Measurements from ENCODE around the gene PRDX1.
A peak's percentile ranks its signal among the peaks of the same experiment; 100 is the strongest.

Gene PRDX1

DNA sequence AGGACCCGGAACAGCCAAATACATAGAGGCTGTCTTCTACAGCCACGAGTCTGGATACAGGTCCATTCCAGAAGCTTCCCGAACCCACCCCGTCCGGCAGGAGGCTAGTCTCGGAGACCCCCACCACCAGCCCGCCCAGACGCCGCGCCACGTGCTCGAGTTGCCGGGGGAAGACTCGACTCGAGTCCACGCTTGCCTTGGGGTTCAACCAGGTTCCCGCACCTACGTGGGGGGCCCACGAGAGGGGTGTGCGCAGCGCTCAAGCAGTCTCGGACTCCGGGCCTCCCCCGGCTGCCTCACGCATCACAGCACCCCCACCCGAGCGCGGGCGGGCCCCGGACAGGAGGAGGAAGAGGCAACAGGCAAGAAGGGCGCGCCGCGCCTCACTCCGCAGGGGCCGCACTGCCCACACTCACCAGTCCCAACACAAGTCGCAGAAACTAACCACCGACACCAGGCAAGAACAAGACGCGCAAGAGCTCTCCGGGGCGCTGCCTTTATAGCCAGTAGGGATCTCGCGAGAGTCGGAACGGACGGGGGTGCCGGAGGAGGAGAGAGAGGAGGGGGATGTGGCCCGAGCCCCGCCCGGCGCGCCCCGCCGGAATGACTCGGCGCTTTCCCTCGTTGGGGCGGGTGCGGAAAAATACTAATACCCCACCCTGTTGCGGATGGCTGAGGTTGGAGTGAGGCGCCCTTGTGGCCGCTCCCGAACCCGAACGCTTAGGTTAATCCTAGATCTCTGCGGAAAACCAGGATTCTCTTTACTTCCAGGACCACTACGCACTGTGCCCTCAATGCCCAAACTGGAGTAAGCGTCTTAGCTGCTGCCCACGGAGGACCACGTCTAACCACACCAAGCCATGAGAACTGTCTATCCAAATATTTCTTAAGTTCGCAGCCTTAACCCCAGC, at the start of gene PRDX1:
Gene PRDX1 (minus strand): TSS at position 472 of the 911 bp plus-strand sequence. CDS start 2,841 bp downstream, outside the sequence.
- DNase-seq (ENCODE audit: low read depth in 2 of 2), result peak; percentile 95 to 99

GRCh38 chr1:45570631-45571030, 48.9 kb upstream of the PRDX1 start:
- DNase-seq (ENCODE audit: low read depth in 2 of 2), result no peak

GRCh38 chr1:45569962-45570581, 48.4 kb upstream of the PRDX1 start:
- DNase-seq (ENCODE audit: low read depth in 2 of 2), result peak; percentile 47 to 49

- DNase-seq (ENCODE audit: low read depth in 2 of 2), result no peak
These were observed 47.9 kb upstream of the PRDX1 start for GRCh38 chr1:45569571-45569961.

GRCh38 chr1:45568421-45568820, 46.7 kb upstream of the PRDX1 start:
- DNase-seq (ENCODE audit: low read depth in 2 of 2), result no peak

DNA sequence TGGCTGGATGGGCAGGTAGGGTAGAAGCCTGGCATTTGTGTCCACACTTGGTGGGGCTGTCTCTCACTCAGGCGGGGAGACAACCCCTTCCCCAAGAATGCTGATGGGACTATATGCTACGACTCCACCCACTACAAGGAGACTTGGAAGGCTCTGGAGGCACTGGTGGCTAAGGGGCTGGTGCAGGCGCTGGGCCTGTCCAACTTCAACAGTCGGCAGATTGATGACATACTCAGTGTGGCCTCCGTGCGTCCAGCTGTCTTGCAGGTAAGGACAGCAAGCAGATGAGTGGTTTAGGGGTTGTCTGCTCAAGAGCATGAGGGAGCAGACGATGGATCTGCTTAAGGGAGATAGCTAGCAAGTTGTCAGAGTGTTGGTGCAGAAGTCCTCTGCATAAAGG, 46.2 kb upstream of the PRDX1 start:
- DNase-seq (ENCODE audit: low read depth in 2 of 2), result no peak

DNA sequence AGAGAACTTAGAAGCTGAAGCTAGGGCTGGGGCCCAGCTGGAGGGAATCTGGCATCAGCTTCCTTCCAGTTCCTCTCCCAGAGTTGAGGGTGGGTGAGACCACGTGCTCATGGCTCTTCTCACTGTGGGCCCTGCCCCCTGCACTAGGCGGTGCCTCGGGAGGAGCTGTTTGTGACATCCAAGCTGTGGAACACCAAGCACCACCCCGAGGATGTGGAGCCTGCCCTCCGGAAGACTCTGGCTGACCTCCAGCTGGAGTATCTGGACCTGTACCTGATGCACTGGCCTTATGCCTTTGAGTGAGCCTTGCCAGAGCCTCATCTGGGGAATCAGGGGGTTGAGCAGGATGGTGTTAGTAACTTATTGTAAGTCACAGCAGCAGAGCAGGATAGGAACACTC, 45.0 kb upstream of the PRDX1 start:
- no peak for DNase-seq (ENCODE audit: low read depth in 2 of 2)

DNA sequence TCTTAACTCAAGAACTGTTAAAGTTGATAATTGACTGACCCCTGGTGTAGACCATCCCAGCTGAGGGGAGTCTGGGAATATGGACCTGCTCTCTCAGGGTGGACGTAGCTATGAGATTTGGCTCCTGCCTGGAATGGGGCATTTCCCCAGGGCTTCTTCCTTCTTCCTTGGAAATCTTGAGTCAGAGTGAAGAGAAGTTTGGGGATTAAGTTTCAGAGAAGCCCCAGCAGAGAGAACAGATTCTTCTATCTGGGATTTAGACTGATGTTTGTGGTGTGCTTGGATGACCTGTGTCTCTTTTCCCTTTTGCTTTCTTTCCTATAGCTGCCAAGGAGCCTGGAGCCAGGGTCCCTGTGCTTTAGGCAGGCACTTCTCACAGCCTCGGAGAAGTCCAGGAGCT, 42.2 kb upstream of the PRDX1 start:
- no peak for DNase-seq (ENCODE audit: low read depth in 2 of 2)

- DNase-seq (ENCODE audit: low read depth in 2 of 2), result no peak
These were observed 35.8 kb upstream of the PRDX1 start for GRCh38 chr1:45557422-45557944.

DNA sequence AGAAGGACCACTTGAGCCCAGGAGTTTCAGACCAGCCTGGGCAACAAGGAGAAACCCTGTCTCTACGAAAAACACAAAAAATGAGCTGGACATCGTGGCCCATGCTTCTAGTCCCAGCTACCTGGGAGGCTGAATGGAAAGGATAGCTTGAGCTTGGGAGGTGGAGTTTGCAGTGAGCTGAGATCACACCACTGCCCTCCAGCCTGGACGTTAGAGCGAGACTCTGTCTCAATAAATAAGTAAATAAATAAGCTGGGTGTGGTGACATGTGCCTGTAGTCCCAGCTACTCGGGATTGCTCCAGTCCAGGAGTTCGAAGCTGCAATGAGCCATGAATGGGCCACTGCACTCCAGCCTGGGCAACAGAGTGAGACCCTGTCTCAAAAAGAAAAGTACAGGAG, 32.5 kb upstream of the PRDX1 start:
- DNase-seq (ENCODE audit: low read depth in 2 of 2), result no peak

DNA sequence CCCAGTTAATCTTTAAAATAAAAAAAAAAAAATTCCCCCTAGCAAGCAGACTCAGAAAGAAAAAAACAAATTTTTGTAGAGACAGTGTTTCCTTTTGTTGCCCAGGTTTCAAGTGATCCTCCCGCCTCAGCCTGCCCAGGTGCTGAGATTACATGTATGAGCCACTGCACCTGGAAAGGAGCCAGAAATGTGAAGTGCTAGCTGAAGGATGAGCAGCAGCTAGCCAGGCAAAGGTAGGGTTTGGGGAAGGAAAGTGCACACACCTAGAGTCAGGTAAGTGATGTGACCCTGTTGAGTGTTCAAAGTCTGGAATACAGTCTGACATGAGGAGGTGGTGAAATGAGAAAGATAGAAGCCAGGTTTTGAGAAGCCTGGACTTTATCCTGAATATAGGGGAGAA, 30.6 kb upstream of the PRDX1 start:
- DNase-seq (ENCODE audit: low read depth in 2 of 2), result no peak

GRCh38 chr1:45551684-45552083, 30.0 kb upstream of the PRDX1 start:
- no peak for DNase-seq (ENCODE audit: low read depth in 2 of 2)

GRCh38 chr1:45550401-45551351, 29.0 kb upstream of the PRDX1 start, which contains the start of gene AKR1A1:
AKR1A1 (plus strand) TSS chr1:45550826; CDS start chr1:45561795, 10,969 bp downstream.
- peak; percentile 86 to 88 for DNase-seq (ENCODE audit: low read depth in 2 of 2)

- no peak for DNase-seq (ENCODE audit: low read depth in 2 of 2)
These were observed 24.0 kb upstream of the PRDX1 start for GRCh38 chr1:45545553-45546310.

GRCh38 chr1:45545019-45545493, 23.4 kb upstream of the PRDX1 start:
- DNase-seq (ENCODE audit: low read depth in 2 of 2), result no peak

- DNase-seq (ENCODE audit: low read depth in 2 of 2), result no peak
These were observed 22.8 kb upstream of the PRDX1 start for GRCh38 chr1:45544530-45544929.

GRCh38 chr1:45543581-45544417, 22.1 kb upstream of the PRDX1 start:
- peak; percentile 32 to 71 for DNase-seq (ENCODE audit: low read depth in 2 of 2)

- no peak for DNase-seq (ENCODE audit: low read depth in 2 of 2)
These were observed 20.9 kb upstream of the PRDX1 start for GRCh38 chr1:45542591-45542990.

GRCh38 chr1:45541193-45541592, 19.5 kb upstream of the PRDX1 start:
- no peak for DNase-seq (ENCODE audit: low read depth in 2 of 2)

GRCh38 chr1:45536886-45537285, 15.2 kb upstream of the PRDX1 start:
- no peak for DNase-seq (ENCODE audit: low read depth in 2 of 2)

Data from stimulated activated CD4-positive, alpha-beta T cell treated with anti-CD3 and anti-CD28 coated beads, Interleukin-4, amount 100 ng/mL, for 48 hours (primary cell).